ENCODE data around the gene ADO.

DNA sequence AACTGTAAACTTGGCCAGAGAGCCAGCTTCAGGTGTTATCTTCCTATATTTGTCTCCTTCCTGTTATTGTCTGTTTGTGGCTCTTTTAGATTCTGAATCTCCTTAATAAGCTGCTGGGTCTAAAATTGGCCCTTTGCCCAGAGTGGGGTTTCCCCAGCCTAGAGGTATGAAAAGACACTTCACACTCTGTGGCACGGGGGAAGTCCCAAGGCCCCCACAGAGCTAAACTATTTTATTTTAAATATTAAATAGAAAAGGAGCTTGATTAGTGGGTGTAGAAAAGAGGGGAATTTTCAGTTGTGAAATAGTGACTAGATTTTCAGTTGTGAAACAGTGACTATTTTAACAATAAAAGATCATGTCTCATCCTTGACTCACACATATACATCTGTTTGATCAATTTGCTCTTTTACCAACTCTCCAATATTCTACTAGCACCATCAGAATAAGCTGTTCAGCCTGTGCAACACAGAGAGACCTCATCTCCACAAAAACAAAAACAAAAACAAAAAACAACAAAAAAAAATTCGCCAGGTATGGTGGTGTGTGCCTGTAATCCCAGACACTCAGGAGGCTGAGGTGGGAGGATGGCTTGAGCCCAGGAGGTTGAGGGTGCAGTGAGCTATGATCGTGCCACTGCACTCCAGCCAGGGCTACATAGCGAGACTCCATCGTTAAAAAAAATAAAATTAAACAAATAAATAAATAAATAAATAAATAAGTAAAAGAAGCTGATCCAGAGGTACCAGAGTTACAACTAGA, 24.9 kb upstream of the ADO start:
- TF ChIP-seq POLR2A (IDR thresholded peaks at IDR 0.05) (no peak), CTCF (IDR thresholded peaks at IDR 0.05) (no peak)

All from testis (tissue), 2 donors.